ENCODE measurements around the gene SMIM21.

DNA sequence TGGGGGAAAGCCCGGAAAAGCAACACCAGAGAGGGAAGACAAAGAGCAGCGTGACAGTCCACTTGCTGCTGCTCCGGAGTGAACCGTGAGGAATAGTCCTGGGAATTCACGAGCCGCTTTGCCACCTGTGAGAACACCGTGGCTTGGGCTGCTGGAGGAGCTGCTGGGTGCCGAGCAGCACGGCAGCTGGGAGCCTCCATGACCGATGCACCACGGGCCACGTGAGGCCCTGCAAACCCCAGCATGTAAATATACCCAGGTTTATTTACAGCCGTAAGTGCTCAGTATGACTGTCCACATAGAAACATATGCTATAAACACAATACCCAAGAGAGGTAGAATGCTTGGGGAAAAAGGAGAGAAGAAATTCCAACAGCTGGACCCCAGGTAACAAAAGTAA, 65.1 kb downstream of the SMIM21 start:
- TF ChIP-seq, protein P1, sequence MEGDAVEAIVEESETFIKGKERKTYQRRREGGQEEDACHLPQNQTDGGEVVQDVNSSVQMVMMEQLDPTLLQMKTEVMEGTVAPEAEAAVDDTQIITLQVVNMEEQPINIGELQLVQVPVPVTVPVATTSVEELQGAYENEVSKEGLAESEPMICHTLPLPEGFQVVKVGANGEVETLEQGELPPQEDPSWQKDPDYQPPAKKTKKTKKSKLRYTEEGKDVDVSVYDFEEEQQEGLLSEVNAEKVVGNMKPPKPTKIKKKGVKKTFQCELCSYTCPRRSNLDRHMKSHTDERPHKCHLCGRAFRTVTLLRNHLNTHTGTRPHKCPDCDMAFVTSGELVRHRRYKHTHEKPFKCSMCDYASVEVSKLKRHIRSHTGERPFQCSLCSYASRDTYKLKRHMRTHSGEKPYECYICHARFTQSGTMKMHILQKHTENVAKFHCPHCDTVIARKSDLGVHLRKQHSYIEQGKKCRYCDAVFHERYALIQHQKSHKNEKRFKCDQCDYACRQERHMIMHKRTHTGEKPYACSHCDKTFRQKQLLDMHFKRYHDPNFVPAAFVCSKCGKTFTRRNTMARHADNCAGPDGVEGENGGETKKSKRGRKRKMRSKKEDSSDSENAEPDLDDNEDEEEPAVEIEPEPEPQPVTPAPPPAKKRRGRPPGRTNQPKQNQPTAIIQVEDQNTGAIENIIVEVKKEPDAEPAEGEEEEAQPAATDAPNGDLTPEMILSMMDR (IDR thresholded peaks at IDR 0.05) = no peak
- TF ChIP-seq EP300 (IDR thresholded peaks at IDR 0.05) = no peak
